GM19438 (cell line): ENCODE data around the gene ABCA8.
"Not testable (repeated sequence)": the region's sequence is repeated elsewhere in the genome, so short reads cannot be mapped to it uniquely, and the experiment has no call there.

Source experiments
- ATAC-seq: cut with Tn5 transposase; IDR thresholded peaks from one replicate; pipeline ENCODE4 v1.9.1; 2021; ENCODE audit warnings: low read depth; ENCODE audit not compliant: unreplicated experiment

ABCA8 gene

GRCh38 chr17:68955181-68955841, at the start of gene ABCA8:
TSS of gene ABCA8 (minus strand) at chr17:68955392. CDS start at chr17:68942034, 13,358 bp downstream.
- no peak for ATAC-seq

GRCh38 chr17:69004759-69005158, 49.6 kb upstream of the ABCA8 start:
- ATAC-seq: not testable (repeated sequence)

GRCh38 chr17:68999743-69000142, 44.6 kb upstream of the ABCA8 start:
- not testable (repeated sequence) for ATAC-seq

- no peak for ATAC-seq
Observed at GRCh38 chr17:68993112-68993511, 37.9 kb upstream of the ABCA8 start.

- no peak for ATAC-seq
Observed at GRCh38 chr17:68987966-68988365, 32.8 kb upstream of the ABCA8 start.

GRCh38 chr17:68981288-68981687, 26.1 kb upstream of the ABCA8 start:
- ATAC-seq: no peak

GRCh38 chr17:68973098-68973846, 18.1 kb upstream of the ABCA8 start:
- no peak for ATAC-seq

GRCh38 chr17:68972119-68972704, 17.0 kb upstream of the ABCA8 start:
- no peak for ATAC-seq

- ATAC-seq: no peak
Observed at GRCh38 chr17:68969101-68969500, 13.9 kb upstream of the ABCA8 start.

GRCh38 chr17:68963958-68964357, 8.8 kb upstream of the ABCA8 start:
- ATAC-seq: no peak

- no peak for ATAC-seq
Observed at GRCh38 chr17:68961214-68961882, 6.2 kb upstream of the ABCA8 start.

GRCh38 chr17:68959117-68959516, 3.9 kb upstream of the ABCA8 start:
- not testable (repeated sequence) for ATAC-seq

- no peak for ATAC-seq
Observed at GRCh38 chr17:68957944-68958343, 2.8 kb upstream of the ABCA8 start.

- no peak for ATAC-seq
Observed at GRCh38 chr17:68954146-68954896, 871 bp downstream of the ABCA8 start.

- ATAC-seq: no peak
Observed at GRCh38 chr17:68953340-68953997, 1.7 kb downstream of the ABCA8 start.

GRCh38 chr17:68950725-68951124, 4.5 kb downstream of the ABCA8 start:
- no peak for ATAC-seq

GRCh38 chr17:68947868-68948267, 7.3 kb downstream of the ABCA8 start:
- ATAC-seq: not testable (repeated sequence)

GRCh38 chr17:68944435-68945035, 10.7 kb downstream of the ABCA8 start:
- no peak for ATAC-seq

GRCh38 chr17:68943812-68944182, 11.4 kb downstream of the ABCA8 start:
- ATAC-seq: not testable (repeated sequence)
